Measurements from ENCODE around the gene CYP24A1.

GRCh38 chr20:54208548-54209176 is 34.9 kb upstream of the CYP24A1 start:
- TF ChIP-seq, protein P1, sequence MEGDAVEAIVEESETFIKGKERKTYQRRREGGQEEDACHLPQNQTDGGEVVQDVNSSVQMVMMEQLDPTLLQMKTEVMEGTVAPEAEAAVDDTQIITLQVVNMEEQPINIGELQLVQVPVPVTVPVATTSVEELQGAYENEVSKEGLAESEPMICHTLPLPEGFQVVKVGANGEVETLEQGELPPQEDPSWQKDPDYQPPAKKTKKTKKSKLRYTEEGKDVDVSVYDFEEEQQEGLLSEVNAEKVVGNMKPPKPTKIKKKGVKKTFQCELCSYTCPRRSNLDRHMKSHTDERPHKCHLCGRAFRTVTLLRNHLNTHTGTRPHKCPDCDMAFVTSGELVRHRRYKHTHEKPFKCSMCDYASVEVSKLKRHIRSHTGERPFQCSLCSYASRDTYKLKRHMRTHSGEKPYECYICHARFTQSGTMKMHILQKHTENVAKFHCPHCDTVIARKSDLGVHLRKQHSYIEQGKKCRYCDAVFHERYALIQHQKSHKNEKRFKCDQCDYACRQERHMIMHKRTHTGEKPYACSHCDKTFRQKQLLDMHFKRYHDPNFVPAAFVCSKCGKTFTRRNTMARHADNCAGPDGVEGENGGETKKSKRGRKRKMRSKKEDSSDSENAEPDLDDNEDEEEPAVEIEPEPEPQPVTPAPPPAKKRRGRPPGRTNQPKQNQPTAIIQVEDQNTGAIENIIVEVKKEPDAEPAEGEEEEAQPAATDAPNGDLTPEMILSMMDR (IDR thresholded peaks at IDR 0.05) = no peak
- no peak for TF ChIP-seq POLR2A (IDR thresholded peaks at IDR 0.05)

Data from esophagus squamous epithelium (tissue), 4 donors.